Measurements from ENCODE around the gene CENPT. TPM values are rescaled to one million over a fixed set of nuclear protein-coding genes. Genes with fewer than 3 reads are reported as not detected.

The CENPT gene
- total RNA-seq, 1 donor from 2014 or later: 46.3 TPM

DNA sequence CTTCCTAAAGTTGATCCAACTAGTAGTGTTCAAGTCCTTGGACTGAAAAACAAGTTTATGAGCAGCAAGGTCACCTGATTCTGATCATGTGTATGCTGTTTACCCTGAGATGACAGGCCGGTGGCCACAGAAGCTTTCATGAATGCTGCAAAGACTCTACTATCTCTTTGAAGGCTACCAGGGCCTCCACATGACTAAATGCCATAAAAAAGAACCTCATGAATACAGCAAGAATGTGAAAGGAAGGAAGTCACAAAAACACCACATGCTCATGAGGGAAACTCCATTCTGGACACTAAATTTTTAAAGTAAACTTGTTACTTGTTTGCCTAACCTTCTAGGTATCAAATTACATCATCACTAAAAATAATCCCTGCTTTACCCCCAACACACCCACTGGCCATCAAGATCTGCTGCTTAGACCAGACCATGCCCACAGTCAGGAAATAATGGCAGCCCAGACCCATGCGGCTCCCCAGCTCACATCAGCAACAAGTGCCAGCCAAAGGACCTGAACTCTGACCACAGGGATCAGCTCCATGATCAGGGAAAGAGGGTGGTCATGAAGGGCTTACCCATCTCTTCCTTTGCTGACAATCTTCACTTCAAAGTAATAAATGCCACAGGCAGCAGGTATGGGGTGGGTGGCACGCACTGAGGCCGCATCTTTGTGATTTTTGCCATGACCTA lies 42.5 kb downstream of the CENPT start:
- H3K4me3 Mint-ChIP-seq (ENCODE audit: unreplicated experiment): peak overlapping the region; percentile 95
- no peaks in the 10 kb centered on the region for H3K9me3 Mint-ChIP-seq (ENCODE audit: unreplicated experiment)
- H3K4me1 Mint-ChIP-seq (ENCODE audit: unreplicated experiment): peaks cover 19% of the 10 kb centered on the region
- peak overlapping the region; percentile 97 for H3K27ac Mint-ChIP-seq (ENCODE audit: unreplicated experiment)
- peaks cover 9% of the 10 kb centered on the region for H3K36me3 Mint-ChIP-seq (ENCODE audit: unreplicated experiment)
- no peak for DNase-seq (ENCODE audit: extremely low spot score, unreplicated experiment)
- no peaks in the 10 kb centered on the region for H3K27me3 Mint-ChIP-seq (ENCODE audit: unreplicated experiment)
- TF ChIP-seq CTCF (IDR thresholded peaks at IDR 0.05): no peak

DNA sequence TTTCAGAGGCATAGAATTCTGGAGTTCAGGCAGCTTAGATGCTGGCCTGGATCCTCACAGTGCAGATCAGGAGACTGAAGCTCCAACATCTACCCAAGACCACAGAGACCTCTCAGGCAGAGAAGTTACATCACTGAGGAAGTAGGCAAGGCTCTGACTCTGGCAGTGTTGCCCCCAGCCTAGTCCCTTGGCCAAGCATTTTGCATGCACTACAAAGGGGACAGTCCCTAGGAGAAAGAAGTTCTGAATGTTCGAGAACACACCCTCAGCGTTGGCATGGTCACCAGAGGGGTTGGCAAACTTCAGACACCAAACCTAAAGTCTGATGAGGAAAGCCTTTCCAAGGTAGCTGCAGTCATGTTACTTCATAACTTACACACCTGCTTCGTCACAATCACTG lies 43.6 kb downstream of the CENPT start:
- DNase-seq (ENCODE audit: extremely low spot score, unreplicated experiment): no peak
- Mint-ChIP-seq H3K27me3 (ENCODE audit: unreplicated experiment) (no peaks in the 10 kb centered on the region), H3K27ac (ENCODE audit: unreplicated experiment) (no peak overlapping the region), H3K4me1 (ENCODE audit: unreplicated experiment) (peaks cover 19% of the 10 kb centered on the region), H3K9me3 (ENCODE audit: unreplicated experiment) (no peaks in the 10 kb centered on the region), H3K36me3 (ENCODE audit: unreplicated experiment) (peaks cover 13% of the 10 kb centered on the region), H3K4me3 (ENCODE audit: unreplicated experiment) (no peak overlapping the region)
- TF ChIP-seq CTCF (IDR thresholded peaks at IDR 0.05): no peak

GRCh38 chr16:67801883-67802282 lies 45.6 kb downstream of the CENPT start:
- Mint-ChIP-seq H3K27ac (ENCODE audit: unreplicated experiment) (no peak overlapping the region), H3K36me3 (ENCODE audit: unreplicated experiment) (peaks cover 16% of the 10 kb centered on the region), H3K27me3 (ENCODE audit: unreplicated experiment) (no peaks in the 10 kb centered on the region), H3K4me3 (ENCODE audit: unreplicated experiment) (no peak overlapping the region), H3K4me1 (ENCODE audit: unreplicated experiment) (peaks cover 14% of the 10 kb centered on the region), H3K9me3 (ENCODE audit: unreplicated experiment) (no peaks in the 10 kb centered on the region)
- no peak for TF ChIP-seq CTCF (IDR thresholded peaks at IDR 0.05)
- no peak for DNase-seq (ENCODE audit: extremely low spot score, unreplicated experiment)

- Mint-ChIP-seq H3K4me3 (ENCODE audit: unreplicated experiment) (no peak overlapping the region), H3K9me3 (ENCODE audit: unreplicated experiment) (no peaks in the 10 kb centered on the region), H3K36me3 (ENCODE audit: unreplicated experiment) (peaks cover 16% of the 10 kb centered on the region), H3K27ac (ENCODE audit: unreplicated experiment) (no peak overlapping the region), H3K27me3 (ENCODE audit: unreplicated experiment) (no peaks in the 10 kb centered on the region), H3K4me1 (ENCODE audit: unreplicated experiment) (peaks cover 16% of the 10 kb centered on the region)
- no peak for TF ChIP-seq CTCF (IDR thresholded peaks at IDR 0.05)
- no peak for DNase-seq (ENCODE audit: extremely low spot score, unreplicated experiment)
Observed at GRCh38 chr16:67801241-67801640, 46.3 kb downstream of the CENPT start.

DNA sequence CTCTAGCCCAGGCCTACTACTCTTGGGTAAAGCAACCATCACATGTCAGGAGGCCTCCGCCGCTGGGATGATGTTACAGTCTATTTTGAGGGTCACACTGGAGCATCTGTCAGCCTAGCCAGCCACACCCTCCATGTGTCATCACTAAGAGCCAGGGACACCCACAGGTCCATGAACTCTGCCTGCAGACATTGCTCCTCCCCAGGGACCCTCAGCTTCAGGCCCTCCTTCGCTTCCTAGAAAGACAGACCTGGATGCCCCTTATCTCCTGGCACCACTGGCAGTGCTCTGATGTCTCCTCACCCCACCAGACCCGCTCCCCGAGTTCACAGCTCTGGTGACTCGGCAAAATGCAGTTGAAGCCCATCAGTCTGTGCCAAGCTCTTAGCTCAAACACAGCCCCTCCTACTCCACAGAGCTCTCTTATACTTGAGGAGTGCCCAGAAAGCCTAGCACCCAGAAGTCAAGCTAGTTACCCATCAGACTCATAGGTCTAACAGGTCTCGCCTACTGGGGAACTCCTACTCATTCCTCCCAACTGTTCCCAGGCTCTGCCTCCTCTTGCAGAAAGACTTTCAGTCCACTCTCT lies 47.1 kb downstream of the CENPT start:
- Mint-ChIP-seq H3K4me3 (ENCODE audit: unreplicated experiment) (no peak overlapping the region), H3K27me3 (ENCODE audit: unreplicated experiment) (no peaks in the 10 kb centered on the region), H3K4me1 (ENCODE audit: unreplicated experiment) (peaks cover 14% of the 10 kb centered on the region), H3K27ac (ENCODE audit: unreplicated experiment) (peak overlapping the region; percentile 40), H3K36me3 (ENCODE audit: unreplicated experiment) (peaks cover 16% of the 10 kb centered on the region), H3K9me3 (ENCODE audit: unreplicated experiment) (no peaks in the 10 kb centered on the region)
- no peak for TF ChIP-seq CTCF (IDR thresholded peaks at IDR 0.05)
- DNase-seq (ENCODE audit: extremely low spot score, unreplicated experiment): no peak
